GM23248 (cell line): Measurements from ENCODE around the gene HNRNPH3.

Source experiments
- EZH2 ChIP-seq: fragments of 200-600 bp; sonication (generic); IDR thresholded peaks from 2 replicates; pipeline ENCODE4 v1.6.1; 2018; ENCODE audit warnings: antibody characterized with exemption, mild to moderate bottlenecking; ENCODE audit not compliant: insufficient read depth, poor library complexity, severe bottlenecking
- EZH2phosphoT487 ChIP-seq: fragments of 200-600 bp; sonication (generic); IDR thresholded peaks from 2 replicates; pipeline ENCODE4 v1.6.1; 2018; ENCODE audit warnings: antibody characterized with exemption, moderate library complexity, mild to moderate bottlenecking, low read depth; ENCODE audit not compliant: insufficient read depth

GRCh38 chr10:68365611-68366010, 33.7 kb downstream of the HNRNPH3 start:
- TF ChIP-seq EZH2: no peak
- no peak for TF ChIP-seq EZH2phosphoT487
